Activated CD4-positive, alpha-beta T cell treated with anti-CD3 and anti-CD28 coated beads for 36 hours (primary cell): ENCODE results near the gene MISFA. TPM values are rescaled to one million over a fixed set of nuclear protein-coding genes. Genes with fewer than 3 reads are reported as not detected.
A peak's percentile ranks its signal among the peaks of the same experiment; 100 is the strongest.

ENCODE experiments used
- ATAC-seq: fragments of 200-7000 bp; cut with Tn5 transposase; one replicate; pipeline ENCODE4 v1.10.0; 2021; ENCODE audit warnings: mild to moderate bottlenecking, moderate library complexity
- CTCF ChIA-PET: fragments of 350-600 bp; sonication (Branson Sonifier 250); formaldehyde crosslinking; loops from one replicate; lab custom pipeline; 2021; ENCODE audit warnings: antibody characterized with exemption; lab: Charles Lee
- POLR2A ChIA-PET: fragments of 350-600 bp; sonication (Branson Sonifier 250); formaldehyde crosslinking; loops from one replicate; lab custom pipeline; 2021; ENCODE audit warnings: antibody characterized with exemption, inconsistent platforms; lab: Charles Lee
- DNase-seq: peaks from one replicate; pipeline ENCODE4 v3.0.0-alpha.2; 2020
- H3K27ac Mint-ChIP-seq: one replicate; pipeline ENCODE4 v1.8.0; 2021; ENCODE audit warnings: mixed read lengths
- H3K27me3 Mint-ChIP-seq: one replicate; pipeline ENCODE4 v1.8.0; 2021; ENCODE audit warnings: mixed read lengths
- H3K36me3 Mint-ChIP-seq: one replicate; pipeline ENCODE4 v1.8.0; 2021; ENCODE audit warnings: low read depth, mixed read lengths
- H3K4me1 Mint-ChIP-seq: one replicate; pipeline ENCODE4 v1.8.0; 2021; ENCODE audit warnings: mixed read lengths
- H3K4me3 Mint-ChIP-seq: one replicate; pipeline ENCODE4 v1.8.0; 2021; ENCODE audit warnings: mild to moderate bottlenecking, moderate library complexity, mixed read lengths
- H3K9me3 Mint-ChIP-seq: one replicate; pipeline ENCODE4 v1.8.0; 2021; ENCODE audit warnings: low read depth, mixed read lengths
- intact Hi-C, 2 experiments: fragments of 100-400 bp; cut with DNase I in 1 of 2; cut with micrococcal nuclease in 1 of 2; formaldehyde crosslinking; loops; one replicate each; pipeline versions ENCODE4 v1.14.2 to v1.15.1; 2022 to 2024; cut with DNase I, micrococcal nuclease
- total RNA-seq, 2 experiments: library from RNA; stranded (reverse); gene quantifications; one replicate each; pipeline ENCODE4 v1.2.3, GENCODE V29; 2021

The MISFA gene
- total RNA-seq, result 1 to 10 TPM; 1.3 to 3.0 TPM

- H3K4me3 Mint-ChIP-seq, result no peak within 1 kb of the TSS
- no peaks in the 10 kb centered on the region for H3K27me3 Mint-ChIP-seq
- H3K9me3 Mint-ChIP-seq, result no peaks in the 10 kb centered on the region
- H3K27ac Mint-ChIP-seq, result no peak within 1 kb of the TSS
- no peak for DNase-seq
- no peak for ATAC-seq
- no peaks in the 10 kb centered on the region for H3K4me1 Mint-ChIP-seq
- H3K36me3 Mint-ChIP-seq, result no peaks in the 10 kb centered on the region
- intact Hi-C loops, result no loop called here
- ChIA-PET POLR2A (no interaction called here), CTCF (no interaction called here)
These were observed at the start of gene MISFA for GRCh38 chr11:18599739-18600230. Gene MISFA, plus strand, starts transcription at chr11:18599789. Its CDS starts 140 bp downstream, at chr11:18599929.

GRCh38 chr11:18563090-18563730 lies 36.4 kb upstream of the MISFA start:
- Mint-ChIP-seq H3K27me3 (no peaks in the 10 kb centered on the region), H3K4me3 (no peak overlapping the region), H3K27ac (no peak overlapping the region), H3K9me3 (no peaks in the 10 kb centered on the region), H3K36me3 (peaks cover 12% of the 10 kb centered on the region), H3K4me1 (no peaks in the 10 kb centered on the region)
- DNase-seq (no peak), ATAC-seq (no peak)
- ChIA-PET POLR2A (no interaction called here), CTCF (interaction anchor here (0.6 to 1.0 kb wide), 2 partner anchors 159 to 232 kb away, joined by 3 read pairs; no protein-coding TSS in a partner anchor)
- intact Hi-C loops, result no loop called here

GRCh38 chr11:18564149-18564548 lies 35.4 kb upstream of the MISFA start:
- peaks cover 12% of the 10 kb centered on the region for H3K36me3 Mint-ChIP-seq
- H3K9me3 Mint-ChIP-seq, result no peaks in the 10 kb centered on the region
- no peaks in the 10 kb centered on the region for H3K4me1 Mint-ChIP-seq
- intact Hi-C loops, result no loop called here
- no peak overlapping the region for H3K4me3 Mint-ChIP-seq
- ChIA-PET CTCF (interaction anchor here (0.6 to 1.2 kb wide), 4 partner anchors 15 to 163 kb away, joined by 3 to 7 read pairs (median 4); no protein-coding TSS in a partner anchor), POLR2A (no interaction called here)
- DNase-seq, result no peak
- H3K27ac Mint-ChIP-seq, result no peak overlapping the region
- no peaks in the 10 kb centered on the region for H3K27me3 Mint-ChIP-seq
- ATAC-seq, result no peak

DNA sequence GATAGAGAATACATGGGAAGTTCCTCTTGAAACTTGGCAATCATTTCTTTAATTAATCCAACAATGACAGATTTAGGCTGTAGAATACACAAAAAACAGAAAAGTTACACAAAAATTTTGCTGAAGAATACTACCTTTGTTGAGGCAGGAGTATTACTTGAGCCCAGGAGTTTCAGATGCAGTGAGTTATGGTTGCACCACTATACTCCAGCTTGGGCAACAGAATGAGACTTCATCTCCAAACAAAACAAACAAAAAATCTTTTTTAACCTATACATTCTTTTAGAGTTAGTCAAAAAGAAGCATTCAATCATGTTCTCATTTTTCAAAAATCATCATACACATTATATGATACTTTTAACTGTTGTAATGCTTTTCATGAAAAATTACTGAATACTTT lies 33.2 kb upstream of the MISFA start:
- no peaks in the 10 kb centered on the region for H3K9me3 Mint-ChIP-seq
- ChIA-PET POLR2A (no interaction called here), CTCF (no interaction called here)
- H3K27me3 Mint-ChIP-seq, result no peaks in the 10 kb centered on the region
- intact Hi-C loops, result no loop called here
- DNase-seq (no peak), ATAC-seq (no peak)
- no peaks in the 10 kb centered on the region for H3K4me1 Mint-ChIP-seq
- H3K27ac Mint-ChIP-seq, result no peak overlapping the region
- no peak overlapping the region for H3K4me3 Mint-ChIP-seq
- peaks cover 10% of the 10 kb centered on the region for H3K36me3 Mint-ChIP-seq

GRCh38 chr11:18567081-18567480 lies 32.5 kb upstream of the MISFA start:
- no peak overlapping the region for H3K27ac Mint-ChIP-seq
- intact Hi-C loops, result no loop called here
- H3K4me3 Mint-ChIP-seq, result no peak overlapping the region
- POLR2A ChIA-PET, result no interaction called here
- H3K27me3 Mint-ChIP-seq, result no peaks in the 10 kb centered on the region
- DNase-seq (no peak), ATAC-seq (no peak)
- H3K36me3 Mint-ChIP-seq, result peaks cover 12% of the 10 kb centered on the region
- CTCF ChIA-PET, result no interaction called here
- no peaks in the 10 kb centered on the region for H3K4me1 Mint-ChIP-seq
- H3K9me3 Mint-ChIP-seq, result no peaks in the 10 kb centered on the region

DNA sequence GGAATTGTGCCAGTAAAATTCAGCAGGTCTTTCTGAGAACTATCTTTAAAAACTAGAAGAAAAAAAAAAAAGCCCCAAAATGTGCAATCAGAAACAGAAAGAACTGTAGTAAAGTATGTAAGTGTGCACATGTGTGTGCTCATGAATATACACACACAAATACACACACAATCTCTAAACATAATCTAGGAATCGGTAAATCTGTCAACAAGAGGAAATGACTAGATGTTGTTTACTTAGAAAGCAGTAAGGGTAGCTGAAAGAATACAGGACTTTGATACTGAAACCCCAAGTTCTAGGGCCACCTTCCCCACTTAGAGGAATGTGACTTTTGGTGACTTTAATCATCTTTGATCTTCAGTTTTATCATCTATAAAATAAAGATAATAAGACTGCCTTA lies 24.2 kb upstream of the MISFA start:
- H3K36me3 Mint-ChIP-seq, result peaks cover 17% of the 10 kb centered on the region

GRCh38 chr11:18578975-18579598 lies 20.5 kb upstream of the MISFA start:
- ChIA-PET POLR2A (interaction anchor here (1.3 kb wide), 1 partner anchor 53 kb away, joined by 3 read pairs; no protein-coding TSS in a partner anchor), CTCF (interaction anchor here (1.4 to 2.2 kb wide), 4 partner anchors 10 to 39 kb away, joined by 3 to 7 read pairs (median 6); no protein-coding TSS in a partner anchor)
- peak; percentile 15 for DNase-seq
- Mint-ChIP-seq H3K27ac (peak overlapping the region; percentile 3), H3K36me3 (peaks cover 11% of the 10 kb centered on the region), H3K27me3 (no peaks in the 10 kb centered on the region), H3K4me3 (no peak overlapping the region), H3K9me3 (no peaks in the 10 kb centered on the region), H3K4me1 (peaks cover 9% of the 10 kb centered on the region)
- ATAC-seq, result peak; percentile 86
- intact Hi-C loops, result loop anchor here in 1 of 2 experiments (5.0 kb wide), 1 partner anchor 38 kb away; no protein-coding TSS in a partner anchor

More for the DNA sequence above, 24.2 kb upstream of the MISFA start:
- peaks cover 9% of the 10 kb centered on the region for H3K4me1 Mint-ChIP-seq
- no peak overlapping the region for H3K4me3 Mint-ChIP-seq
- CTCF ChIA-PET, result interaction anchor here (1.0 kb wide), 1 partner anchor 46 kb away, joined by 3 read pairs; no protein-coding TSS in a partner anchor
- DNase-seq, result no peak
- H3K27me3 Mint-ChIP-seq, result no peaks in the 10 kb centered on the region
- H3K27ac Mint-ChIP-seq, result no peak overlapping the region
- intact Hi-C loops, result loop anchor here in 1 of 2 experiments (5.0 kb wide), 1 partner anchor 42 kb away; no protein-coding TSS in a partner anchor
- no peaks in the 10 kb centered on the region for H3K9me3 Mint-ChIP-seq
- no peak for ATAC-seq
- POLR2A ChIA-PET, result no interaction called here

DNA sequence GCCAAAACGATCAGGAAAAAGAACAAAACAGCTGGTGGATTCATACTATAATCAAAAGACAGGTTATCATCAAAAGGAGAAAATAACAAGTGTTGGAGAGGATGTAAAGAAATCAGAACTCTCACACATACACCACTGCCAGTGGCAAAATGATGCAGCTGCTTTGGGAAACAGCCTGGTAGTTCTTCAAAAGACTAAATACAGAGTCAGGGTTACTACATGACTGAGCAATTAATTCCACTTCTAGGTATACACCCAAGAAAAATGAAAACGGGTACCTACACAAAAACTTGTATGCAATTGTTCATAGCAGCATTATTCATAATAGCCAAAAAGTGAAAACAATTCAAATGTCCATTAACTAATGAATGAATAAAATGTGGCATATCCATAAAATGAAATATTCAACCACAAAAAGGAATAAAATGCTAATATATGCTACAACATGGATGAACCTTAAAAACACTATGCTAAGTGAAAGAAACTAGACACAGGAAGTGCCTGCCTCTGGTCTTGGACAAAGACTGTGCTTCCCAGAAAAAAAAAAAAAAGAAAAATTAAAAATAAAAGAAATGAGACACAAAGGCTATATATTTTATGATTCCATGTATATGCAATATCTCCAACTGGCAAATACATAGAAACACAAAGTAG lies 19.3 kb upstream of the MISFA start:
- peaks cover 9% of the 10 kb centered on the region for H3K4me1 Mint-ChIP-seq
- no peak for DNase-seq
- ChIA-PET CTCF (interaction anchor here (1.2 to 2.2 kb wide), 2 partner anchors 16 to 39 kb away, joined by 3 to 7 read pairs; no protein-coding TSS in a partner anchor), POLR2A (no interaction called here)
- no peak overlapping the region for H3K4me3 Mint-ChIP-seq
- H3K9me3 Mint-ChIP-seq, result no peaks in the 10 kb centered on the region
- peaks cover 11% of the 10 kb centered on the region for H3K36me3 Mint-ChIP-seq
- H3K27ac Mint-ChIP-seq, result no peak overlapping the region
- no peak for ATAC-seq
- intact Hi-C loops, result no loop called here
- no peaks in the 10 kb centered on the region for H3K27me3 Mint-ChIP-seq

DNA sequence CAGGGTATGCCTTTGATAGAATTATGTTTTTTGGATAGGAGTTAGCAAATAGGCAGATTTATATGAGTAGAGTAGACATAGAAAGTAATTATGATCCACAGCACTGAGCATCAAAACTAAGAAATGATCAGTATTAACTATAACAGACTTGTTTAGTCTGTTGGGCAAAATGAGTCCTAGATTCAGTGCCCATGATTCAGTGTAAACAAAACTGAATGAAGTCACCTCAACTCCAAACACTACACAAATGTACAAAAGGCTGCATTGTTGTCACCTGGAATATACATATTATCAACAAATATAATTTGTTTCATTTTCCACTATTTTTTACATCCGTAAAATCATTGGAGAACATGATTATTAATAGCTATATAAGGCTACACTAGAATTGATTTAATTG lies 17.8 kb upstream of the MISFA start:
- Mint-ChIP-seq H3K27me3 (no peaks in the 10 kb centered on the region), H3K27ac (no peak overlapping the region), H3K4me3 (no peak overlapping the region), H3K4me1 (peaks cover 9% of the 10 kb centered on the region), H3K36me3 (peaks cover 8% of the 10 kb centered on the region), H3K9me3 (no peaks in the 10 kb centered on the region)
- ATAC-seq (no peak), DNase-seq (no peak)
- CTCF ChIA-PET, result interaction anchor here (0.6 to 1.0 kb wide), 2 partner anchors 39 to 183 kb away, joined by 3 read pairs; no protein-coding TSS in a partner anchor
- intact Hi-C loops, result no loop called here
- POLR2A ChIA-PET, result no interaction called here

GRCh38 chr11:18588297-18589252 lies 11.0 kb upstream of the MISFA start, which contains the start of gene UEVLD:
Gene UEVLD, minus strand, starts transcription at chr11:18588734. Its CDS starts 80 bp downstream, at chr11:18588654.
- DNase-seq, result peak; percentile 79
- POLR2A ChIA-PET, result interaction anchor here (1.3 kb wide), 1 partner anchor 45 kb away, joined by 4 read pairs; no protein-coding TSS in a partner anchor
- Mint-ChIP-seq H3K27me3 (no peaks in the 10 kb centered on the region), H3K27ac (no peak within 1 kb of the TSS), H3K36me3 (no peaks in the 10 kb centered on the region), H3K4me3 (no peak within 1 kb of the TSS), H3K9me3 (no peaks in the 10 kb centered on the region), H3K4me1 (peaks cover 12% of the 10 kb centered on the region)
- ATAC-seq, result peak; percentile 54
- CTCF ChIA-PET, result interaction anchor here (0.6 to 2.8 kb wide), 6 partner anchors 35 to 1748 kb away, joined by 3 to 11 read pairs (median 3); partner anchors contain the start of gene SPTY2D1
- intact Hi-C loops, result loop anchor here (1.0 to 5.0 kb wide), 7 partner anchors 28 to 654 kb away; partner anchors contain the start of genes SPTY2D1 (in 2 of the 2), TSG101 (in 2 of the 2), E2F8 (in 1 of the 2) and GTF2H1 (in 1 of the 2)
